HG02759 (cell line): ENCODE measurements around the gene FGF4.
"Not testable (repeated sequence)": the region's sequence is repeated elsewhere in the genome, so short reads cannot be mapped to it uniquely, and the experiment has no call there.

Source experiments
- ATAC-seq: cut with Tn5 transposase; IDR thresholded peaks from one replicate; pipeline ENCODE4 v1.9.1; 2021; ENCODE audit warnings: mild to moderate bottlenecking, moderate library complexity; ENCODE audit not compliant: unreplicated experiment

Gene FGF4

DNA sequence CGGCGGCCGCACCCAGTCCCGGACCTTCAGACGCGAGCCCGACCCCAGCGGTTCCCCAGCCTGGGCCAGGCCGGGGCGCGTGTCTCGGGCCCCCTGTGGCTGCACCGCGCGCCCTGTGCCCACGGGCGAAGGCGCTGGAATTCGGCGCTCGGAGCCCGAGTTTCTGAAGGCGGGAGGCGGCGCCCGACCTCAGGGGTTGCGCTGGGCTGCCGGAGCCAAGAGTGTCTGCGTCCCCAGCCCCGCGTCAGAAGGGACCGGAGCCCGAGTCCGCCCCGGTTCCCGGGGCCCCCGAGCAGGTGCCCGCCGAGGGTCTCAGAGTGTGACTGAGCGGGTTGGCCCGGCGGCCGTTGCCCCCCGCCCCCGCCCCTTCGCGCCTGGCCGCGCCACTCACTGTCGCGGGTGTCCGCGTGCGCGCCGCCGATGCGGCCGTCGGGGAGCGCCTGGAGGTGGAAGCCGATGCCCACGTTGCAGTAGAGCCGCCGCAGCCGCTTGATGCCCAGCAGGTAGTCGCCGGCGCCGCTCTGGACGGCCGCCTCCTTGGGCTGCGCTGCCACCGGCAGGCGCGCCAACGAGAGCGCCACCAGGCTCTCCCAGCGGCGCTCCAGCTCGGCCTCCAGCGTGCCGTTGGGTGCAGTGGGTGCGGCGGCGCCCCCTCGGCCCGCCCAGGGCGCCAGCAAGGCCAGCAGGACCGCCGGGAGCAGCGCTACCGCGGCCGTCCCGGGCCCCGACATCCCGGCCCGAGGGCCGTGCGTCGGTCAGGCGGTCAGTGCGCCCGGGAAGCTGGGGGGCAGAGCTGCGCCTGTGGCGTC is 583 bp downstream of the FGF4 start:
- ATAC-seq: no peak

DNA sequence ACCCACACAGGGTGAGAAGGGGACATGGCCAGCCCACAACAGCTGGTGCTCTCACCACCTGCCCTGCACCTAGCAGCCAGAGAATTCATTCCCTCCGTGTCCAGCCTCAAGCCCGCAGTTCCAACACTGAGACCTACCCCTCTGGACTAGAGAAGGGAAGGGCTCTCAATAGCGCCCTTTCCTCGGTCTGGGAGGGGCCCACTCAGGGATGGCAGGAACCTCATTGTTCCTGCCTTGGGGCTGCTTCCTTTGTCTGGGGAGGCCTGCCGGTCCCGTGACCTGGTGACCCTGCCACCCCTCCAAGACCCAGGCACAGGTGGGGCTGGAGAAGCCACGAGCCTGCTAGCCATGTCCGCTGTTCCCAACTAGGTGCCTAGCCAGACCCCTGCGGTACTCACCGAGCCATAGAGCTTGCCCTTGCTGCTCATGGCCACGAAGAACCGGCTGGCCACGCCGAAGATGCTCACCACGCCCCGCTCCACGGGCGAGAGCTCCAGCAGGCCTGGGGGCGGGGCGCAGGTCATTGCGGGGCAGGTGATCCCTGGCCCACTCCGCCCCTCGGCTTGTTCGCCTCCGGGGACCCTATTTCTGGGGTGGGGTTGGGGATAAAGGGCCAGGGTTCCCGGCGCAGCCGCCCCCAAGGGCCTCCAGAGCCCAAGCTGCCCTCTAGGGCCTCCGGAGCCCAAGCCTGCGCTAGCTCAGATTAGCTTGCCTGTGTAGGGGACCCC is 1.4 kb downstream of the FGF4 start:
- ATAC-seq: no peak

DNA sequence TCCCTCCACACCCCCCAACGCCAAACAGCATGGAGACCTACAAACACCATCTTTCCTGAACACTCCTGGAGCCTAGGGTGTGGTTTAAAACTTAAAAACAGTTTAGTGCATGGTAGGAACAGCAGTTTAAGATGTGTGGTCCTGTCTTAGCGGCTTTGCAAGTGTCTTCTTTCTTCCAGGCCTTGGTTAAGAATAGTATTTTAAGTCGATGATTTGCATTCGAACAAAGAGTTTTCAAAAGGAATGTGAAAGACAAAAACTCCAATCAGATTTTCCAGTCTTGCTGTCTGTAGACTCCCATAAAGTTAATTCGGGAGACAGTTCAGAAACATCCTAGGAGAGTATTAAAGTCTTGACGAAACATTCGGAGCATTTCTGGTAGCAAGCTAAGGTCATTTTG is 3.7 kb downstream of the FGF4 start:
- ATAC-seq: no peak

DNA sequence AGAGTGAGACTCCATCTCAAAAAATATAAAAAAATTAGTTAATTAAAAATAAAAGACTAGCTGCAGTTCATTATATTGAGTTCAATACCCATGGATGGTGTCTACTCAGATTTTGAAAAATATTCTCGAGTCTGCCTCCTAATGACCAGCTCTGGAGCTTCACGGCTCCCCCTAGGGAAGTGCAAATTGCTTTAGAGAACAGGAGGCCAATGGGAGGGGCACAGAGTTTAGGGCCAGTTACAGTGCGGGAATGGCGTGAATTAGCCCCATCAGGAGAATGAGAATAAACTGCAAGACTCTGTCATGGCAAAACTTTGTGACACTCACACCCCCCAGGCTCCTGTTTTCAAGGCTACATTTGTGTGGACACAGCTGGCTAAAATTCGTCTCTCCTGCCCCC is 4.6 kb downstream of the FGF4 start:
- ATAC-seq: no peak

DNA sequence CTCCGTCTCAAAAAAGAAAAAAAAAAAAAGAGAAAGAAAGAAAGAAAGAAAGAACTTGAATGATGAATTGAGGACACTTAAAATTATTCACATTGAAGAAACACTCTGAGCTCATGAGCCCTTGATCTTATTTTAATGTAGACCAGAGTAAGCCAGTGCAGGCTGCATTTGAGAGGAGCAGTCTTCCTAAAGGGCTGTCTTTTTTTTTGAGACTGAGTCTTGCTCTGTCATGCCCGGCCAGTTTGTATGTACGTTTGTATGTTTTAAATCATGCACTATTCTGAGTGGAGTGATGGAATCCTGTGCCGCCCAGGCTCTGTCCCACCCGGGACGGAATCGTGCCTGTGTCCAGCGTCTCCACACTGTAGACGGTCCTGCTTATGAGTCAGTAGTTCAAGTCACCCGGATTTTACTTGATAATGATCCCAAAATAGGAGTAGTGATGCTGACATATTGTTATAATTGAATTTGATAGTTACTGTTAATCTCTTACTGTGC is 9.6 kb downstream of the FGF4 start:
- ATAC-seq: no peak

DNA sequence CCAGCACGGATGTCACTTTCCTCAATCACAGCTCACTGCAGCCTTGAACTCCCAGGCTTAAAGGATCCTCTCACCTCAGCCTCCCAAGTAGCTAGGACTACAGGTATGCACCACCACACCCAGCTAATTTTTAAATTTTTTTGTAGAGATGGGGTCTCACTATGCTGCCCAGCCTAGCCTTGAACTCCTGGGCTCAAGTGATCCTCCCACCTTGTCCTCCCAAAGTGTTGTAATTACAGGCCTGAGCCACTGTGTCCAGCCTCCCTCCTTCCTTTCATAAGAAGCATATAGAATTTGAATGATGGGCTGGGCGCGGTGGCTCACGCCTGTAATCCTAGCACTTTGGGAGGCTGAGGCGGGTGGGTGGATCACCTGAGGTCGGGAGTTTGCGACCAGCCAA is 10.2 kb downstream of the FGF4 start:
- not testable (repeated sequence) for ATAC-seq

DNA sequence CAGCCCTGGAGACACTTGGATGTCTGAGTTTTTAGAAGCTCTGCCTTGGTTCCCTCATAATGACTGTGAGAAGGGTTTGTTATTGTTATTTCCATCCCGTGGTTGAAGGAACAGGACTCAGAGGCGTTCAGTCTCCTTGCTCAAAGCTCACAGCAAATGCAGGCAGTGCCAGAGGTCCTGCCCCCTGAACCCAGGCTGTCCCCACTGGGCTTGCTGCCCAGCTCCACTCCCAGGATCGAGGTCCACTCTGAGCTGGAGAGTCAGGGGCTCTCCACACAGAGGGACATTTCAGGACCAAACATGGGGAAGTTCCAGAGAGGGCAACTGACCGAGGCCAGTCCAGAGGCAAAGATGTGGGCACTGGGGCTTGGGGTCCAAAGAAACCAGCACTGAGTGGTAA is 14.8 kb downstream of the FGF4 start:
- no peak for ATAC-seq

DNA sequence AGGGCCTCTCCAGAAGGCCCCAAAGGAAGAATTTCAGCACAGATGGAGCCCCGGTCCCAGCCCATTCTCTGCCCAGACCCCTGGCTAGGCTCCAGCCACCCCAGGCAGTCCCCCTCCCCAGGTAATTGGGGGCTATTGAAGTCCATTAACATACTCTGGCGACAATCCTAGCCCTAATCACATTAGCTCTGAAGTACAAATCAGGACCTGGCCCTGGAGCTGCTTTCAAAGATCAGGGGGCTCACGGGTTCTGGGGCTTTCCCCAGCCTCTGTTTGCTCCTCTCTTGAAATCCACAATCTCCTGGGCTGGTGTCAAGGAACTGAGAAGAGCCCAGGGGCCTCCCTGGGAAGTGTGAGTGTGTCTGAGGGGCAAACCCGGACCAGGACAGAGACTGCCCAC is 22.3 kb downstream of the FGF4 start:
- ATAC-seq: no peak

DNA sequence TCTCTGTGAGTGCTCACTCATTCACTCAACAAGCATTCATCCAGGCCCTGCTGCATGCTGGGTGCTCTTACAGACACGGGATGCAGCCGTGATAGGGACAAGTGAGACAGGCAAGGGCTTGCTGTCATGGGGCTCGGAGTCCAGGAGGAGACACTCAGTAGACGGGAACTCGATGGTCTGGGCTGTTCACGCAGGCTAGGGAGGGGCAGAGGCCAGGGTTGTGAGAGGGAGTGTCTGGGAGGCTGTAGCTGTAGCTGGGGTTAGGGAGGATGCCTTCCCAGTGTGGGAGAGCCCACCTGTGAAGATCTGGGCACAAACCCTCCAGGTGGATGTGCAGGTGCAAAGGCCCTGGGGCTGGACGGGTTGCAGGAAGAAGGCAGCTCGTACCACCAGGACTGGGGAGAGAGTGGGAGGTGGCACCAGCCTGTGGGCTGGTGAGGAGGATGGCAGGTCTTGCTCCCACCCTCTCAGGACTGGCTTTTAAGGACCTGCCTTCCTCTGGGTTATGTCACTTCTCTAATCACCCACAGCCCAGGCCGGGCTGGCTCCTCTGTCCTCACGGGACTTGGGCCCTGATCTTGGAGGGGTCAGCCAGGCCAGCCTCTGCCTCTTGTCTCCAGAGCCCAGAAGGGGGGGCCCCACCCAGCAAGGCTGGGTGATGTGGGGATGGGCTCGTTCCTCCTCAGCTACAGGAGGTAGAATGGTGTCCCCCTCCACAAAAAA is 24.1 kb downstream of the FGF4 start:
- ATAC-seq: no peak

DNA sequence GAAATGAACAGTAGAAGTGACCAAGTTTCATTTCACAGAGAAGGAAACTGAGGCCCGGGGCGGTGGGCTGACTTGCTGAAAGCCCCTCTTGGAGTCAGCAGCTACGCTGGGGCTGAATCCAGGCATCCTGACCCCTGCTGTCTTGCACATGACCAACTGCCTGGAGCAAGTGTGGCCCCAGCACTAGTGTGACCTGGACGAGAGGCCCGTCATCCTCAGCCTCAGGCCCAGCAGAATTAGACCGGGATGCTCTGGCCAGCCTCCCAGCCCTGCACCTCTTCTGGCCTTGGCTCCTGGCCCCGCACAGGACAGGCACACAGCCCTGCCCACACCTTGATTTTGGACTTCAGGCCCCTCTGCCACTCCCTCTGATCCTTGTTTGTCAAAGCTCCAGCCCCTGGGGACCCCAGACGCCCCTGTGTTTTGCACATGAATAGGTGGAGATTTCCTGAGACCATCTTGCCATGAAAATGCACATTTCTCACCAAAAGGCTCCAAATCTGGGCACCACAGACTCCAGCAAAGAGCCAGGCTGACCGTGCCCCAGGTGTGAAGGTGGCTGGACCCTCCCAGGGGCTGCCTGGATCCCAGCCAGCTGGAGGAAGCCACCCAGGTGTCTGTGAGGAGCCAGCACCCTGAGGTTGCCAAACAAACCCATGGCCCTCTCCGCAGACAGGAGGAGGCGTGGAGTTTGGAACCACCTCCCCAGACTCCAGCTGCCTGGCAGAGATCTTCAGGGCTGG is 24.9 kb downstream of the FGF4 start:
- ATAC-seq: no peak

DNA sequence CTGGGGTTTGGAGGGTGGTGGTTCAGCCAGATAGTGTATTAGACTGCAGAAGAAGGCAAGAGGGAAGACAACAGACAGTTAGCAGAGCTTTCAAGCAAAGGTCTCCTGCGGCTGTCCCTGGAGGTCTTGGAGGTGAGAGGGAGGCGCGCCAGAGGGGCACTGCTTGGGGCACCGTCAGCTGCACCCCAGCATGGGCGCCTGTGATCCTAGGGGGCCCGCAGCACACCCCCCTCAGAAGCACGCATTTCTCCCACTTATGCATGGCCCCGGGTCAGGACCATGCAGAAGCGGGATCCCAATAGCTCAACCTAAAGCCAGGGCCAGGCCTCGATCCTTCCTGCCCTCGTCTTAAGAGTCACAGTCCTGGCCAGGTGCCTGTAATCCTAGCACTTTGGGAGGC is 26.5 kb downstream of the FGF4 start:
- ATAC-seq: no peak

DNA sequence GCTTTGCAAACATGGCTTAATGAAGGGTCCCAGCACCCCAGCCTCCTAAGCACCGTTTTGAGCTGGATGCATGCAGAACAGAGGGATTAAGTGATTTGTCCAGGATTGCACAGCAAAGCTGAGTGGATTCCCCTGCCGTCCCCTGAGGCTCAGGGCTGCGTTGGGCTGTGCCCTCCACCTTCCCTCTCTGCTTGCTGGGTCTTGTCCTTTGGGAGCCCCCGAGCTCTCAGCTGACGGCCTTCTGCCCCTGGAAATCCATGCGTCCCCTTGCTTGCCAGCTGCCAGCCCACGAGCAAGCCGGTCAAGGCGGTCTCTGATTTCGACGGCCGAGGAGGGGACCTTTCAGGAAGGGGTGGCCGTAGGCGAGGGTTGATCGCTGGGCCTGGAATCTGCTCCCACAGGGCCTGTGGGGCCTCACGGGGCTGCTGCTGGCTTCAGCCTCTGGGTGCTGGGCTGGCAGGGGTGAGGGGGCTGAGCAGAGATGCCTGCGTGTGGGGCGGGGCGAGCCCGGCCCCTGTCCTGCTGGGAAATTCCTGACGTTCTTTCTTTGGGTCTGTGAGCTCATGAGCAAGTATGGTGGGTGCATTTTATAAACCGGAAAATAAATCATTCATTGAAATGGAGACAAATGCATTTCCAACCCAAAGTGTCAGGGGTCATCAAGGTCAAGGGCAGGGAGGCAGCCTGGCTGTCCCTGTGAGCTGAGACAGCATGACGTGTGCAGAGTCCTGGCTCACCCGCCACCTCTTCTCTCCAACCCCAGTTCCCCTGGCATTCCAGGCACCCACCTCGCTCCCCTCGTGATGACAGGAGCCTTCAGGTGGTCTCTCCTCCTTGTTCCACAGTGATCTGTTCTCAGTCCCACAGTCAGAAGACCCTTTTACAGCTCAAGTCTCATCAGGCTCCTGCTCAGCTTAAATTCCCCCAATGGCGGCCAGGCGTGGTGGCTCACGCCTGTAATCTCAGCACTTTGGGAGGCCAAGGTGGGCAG is 28.1 kb downstream of the FGF4 start:
- no peak for ATAC-seq

DNA sequence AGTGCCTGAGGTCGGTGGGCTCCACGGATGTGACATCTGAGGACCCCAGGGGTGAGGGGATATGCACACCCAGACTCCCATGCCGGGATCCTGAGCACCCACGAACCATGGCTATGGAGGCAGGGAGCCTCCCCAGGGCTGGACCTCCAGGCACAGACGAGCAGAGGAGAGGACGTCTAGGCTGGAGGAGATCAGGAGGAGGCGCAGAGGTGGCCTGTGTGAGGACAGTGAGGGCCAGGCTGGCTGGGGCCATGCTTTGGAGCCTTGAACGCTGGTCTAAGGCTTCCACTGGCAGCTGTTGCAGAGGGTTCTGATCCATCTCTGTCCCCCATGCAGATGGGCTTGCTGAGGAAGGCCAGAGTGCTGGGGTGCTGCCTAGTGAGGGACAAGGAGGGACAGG is 29.0 kb downstream of the FGF4 start:
- ATAC-seq: no peak

DNA sequence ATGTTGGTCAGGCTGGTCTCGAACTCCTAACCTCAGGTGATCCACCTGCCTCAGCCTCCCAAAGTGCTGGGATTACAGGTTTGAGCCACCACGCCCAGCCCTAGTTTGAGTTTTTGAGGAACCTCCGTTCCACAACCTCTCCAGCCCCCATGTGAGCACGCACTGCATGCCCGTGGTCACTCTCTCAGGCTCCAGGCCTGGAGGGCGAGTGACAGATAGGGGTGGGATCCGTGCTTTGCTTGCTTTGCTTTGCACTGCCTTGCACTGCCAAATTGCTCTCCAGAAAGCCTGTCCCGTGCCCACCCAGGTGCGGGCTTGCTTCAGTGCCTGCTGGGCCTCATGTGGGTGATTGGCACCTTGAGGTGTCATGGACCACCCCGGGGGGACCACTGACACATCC is 29.9 kb downstream of the FGF4 start:
- no peak for ATAC-seq

DNA sequence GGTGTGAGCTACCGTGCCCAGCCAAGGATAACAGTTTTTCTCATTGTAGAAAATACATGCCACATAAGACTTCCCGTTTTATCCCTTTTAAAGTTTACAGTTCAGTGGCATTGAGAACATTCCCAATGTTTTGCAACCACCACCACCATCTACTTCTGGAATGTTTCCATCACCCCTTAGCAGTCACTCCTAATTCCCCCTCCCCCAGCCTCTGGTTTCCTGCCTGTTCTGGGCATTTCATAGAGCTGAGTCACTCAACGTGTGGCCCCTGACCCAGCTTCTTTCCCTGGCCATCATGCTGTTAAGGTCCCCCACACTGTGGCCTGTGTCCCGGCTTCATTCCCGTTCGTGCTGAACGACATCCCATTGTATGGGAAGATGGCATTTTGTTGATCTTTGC is 30.7 kb downstream of the FGF4 start:
- no peak for ATAC-seq

DNA sequence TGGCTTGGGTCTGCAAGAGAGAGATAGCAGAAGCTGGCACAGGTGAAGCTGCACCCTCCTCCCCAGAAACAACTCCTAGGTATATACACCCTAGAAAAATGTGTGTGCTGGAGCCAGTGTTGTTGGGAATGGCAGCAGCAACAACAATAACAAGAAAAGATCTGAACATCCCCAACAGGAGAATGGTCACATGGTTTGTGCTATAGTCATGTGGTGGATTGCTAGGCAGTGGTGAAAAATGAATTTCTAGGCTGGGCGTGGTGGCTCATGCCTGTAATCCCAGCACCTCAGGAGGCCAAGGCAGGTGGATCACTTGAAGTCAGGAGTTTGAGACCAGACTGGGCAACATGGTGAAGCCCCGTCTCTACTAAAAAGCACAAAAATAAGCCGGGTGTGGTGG is 40.3 kb downstream of the FGF4 start:
- no peak for ATAC-seq

DNA sequence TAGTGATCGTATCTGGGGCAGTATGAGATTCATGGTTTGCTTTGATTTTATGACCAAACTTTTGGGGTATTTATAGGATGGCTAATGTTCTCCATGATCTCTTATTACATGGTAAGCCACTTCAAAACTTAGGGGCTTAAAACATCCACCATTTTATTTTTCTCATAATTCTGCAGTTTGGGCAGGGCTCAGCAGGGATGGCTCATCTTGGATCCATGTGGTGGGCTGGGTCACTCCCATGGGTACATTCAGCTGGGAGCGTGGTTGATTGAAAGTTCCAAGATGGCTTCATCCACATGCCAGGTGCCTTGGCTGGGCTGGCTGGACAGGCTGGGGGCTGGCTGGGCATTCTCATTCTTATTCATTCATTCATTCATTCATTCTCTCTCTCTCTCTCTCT is 40.8 kb downstream of the FGF4 start:
- no peak for ATAC-seq

DNA sequence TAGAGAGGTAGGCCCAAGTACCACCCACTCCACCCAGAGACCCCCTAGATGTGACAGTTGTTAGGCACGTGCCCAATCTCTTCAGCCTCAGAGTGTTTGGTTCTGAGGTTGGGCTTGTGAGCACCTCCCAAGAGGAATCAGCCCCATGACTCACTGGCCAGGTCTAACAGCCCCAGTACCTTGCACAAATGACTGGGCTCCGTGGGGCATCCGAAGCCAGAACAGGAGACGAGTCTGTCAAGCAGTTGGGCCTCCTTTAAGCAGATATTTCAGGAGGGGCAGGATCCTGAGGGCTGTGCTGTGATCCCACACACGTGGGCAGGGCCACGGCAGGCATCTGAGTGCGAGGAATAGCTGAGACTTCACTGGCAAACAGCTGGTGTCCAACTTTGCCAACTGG is 42.2 kb downstream of the FGF4 start:
- ATAC-seq: no peak

DNA sequence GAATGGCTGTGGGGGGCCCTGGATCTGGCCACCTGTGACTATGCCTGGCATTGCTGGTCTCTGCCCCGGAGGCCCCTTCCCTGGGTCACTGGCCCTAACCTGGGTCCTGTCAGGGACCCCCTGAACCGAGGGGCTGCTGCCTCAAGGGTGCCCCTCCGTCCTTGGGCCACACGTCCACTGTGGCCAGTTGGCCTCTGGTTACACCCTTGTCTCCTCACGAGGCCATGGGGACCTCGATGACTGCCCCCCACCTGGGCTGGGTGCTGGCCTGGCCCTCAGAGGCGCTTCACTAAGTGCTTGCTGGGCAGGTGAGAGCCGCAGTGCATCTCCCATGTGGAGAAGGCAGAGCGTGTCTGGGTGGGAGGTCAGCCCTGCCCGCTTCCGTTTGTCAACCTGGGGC is 44.0 kb downstream of the FGF4 start:
- ATAC-seq: no peak

DNA sequence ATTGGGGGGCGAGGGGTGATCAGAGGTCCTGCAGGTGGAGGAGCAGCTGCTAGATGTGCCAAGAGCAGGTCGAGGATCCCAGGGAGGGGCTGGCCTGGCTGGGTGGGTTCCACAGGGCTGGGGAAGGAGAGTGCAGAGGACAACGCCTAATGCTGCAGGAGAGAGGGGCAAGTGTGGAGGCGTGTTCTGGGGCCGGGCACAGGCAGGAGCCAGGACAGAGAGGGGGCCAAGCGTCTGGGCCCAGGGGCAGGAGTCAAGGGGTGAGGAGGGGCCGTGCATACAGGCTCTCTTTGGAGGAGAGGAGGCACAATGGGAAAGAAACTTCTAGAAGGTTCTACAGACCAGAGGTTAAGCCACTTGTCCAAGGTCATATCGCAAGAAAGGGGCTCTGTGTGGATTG is 44.6 kb downstream of the FGF4 start:
- no peak for ATAC-seq
